ENCODE results near the gene ADAMTSL2. TPM values are rescaled to one million over a fixed set of nuclear protein-coding genes. Genes with fewer than 3 reads are reported as not detected.

The ADAMTSL2 gene
- total RNA-seq, 1 donor from 2014 or later, result 0.65 TPM

DNA sequence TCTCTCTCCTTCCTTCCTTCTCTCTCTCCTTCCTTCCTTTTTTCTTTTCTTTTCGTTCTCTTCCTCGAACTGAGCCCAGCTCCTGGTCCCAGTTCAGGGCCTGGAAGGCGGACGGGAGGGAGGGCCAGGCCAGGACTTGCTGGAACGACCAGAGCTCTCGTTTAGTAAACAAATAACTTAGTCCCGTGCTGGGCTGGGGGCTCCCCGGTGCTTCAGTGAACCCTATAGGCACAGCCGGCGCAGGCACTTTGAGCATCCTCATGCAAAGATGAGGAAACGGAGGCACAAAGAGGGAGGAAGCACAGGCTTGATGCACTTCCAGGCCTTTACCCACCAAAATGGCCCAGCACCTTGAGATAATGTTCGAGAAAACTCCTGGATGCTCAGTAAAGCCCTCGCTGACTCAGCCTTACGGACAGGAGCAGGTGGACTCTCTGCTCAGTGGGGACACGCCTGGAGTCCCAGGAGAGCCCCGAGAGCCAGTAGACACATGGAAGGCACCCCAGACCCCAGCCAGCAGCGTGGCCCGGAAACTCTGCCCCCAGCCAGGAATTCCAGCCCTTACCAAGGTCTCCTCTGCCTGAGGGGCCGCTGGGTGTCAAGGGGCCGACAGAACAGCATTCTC is 55.8 kb downstream of the ADAMTSL2 start:
- Mint-ChIP-seq H3K27me3 (peaks cover 18% of the 10 kb centered on the region), H3K27ac (no peak overlapping the region), H3K4me1 (ENCODE audit: unreplicated experiment) (peaks cover 5% of the 10 kb centered on the region), H3K9me3 (no peaks in the 10 kb centered on the region), H3K4me3 (no peak overlapping the region), H3K36me3 (peaks cover 5% of the 10 kb centered on the region)
- TF ChIP-seq, protein P1, sequence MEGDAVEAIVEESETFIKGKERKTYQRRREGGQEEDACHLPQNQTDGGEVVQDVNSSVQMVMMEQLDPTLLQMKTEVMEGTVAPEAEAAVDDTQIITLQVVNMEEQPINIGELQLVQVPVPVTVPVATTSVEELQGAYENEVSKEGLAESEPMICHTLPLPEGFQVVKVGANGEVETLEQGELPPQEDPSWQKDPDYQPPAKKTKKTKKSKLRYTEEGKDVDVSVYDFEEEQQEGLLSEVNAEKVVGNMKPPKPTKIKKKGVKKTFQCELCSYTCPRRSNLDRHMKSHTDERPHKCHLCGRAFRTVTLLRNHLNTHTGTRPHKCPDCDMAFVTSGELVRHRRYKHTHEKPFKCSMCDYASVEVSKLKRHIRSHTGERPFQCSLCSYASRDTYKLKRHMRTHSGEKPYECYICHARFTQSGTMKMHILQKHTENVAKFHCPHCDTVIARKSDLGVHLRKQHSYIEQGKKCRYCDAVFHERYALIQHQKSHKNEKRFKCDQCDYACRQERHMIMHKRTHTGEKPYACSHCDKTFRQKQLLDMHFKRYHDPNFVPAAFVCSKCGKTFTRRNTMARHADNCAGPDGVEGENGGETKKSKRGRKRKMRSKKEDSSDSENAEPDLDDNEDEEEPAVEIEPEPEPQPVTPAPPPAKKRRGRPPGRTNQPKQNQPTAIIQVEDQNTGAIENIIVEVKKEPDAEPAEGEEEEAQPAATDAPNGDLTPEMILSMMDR (conservative IDR thresholded peaks at IDR 0.05), result no peak
- DNase-seq (ENCODE audit: extremely low spot score, unreplicated experiment), result no peak

DNA sequence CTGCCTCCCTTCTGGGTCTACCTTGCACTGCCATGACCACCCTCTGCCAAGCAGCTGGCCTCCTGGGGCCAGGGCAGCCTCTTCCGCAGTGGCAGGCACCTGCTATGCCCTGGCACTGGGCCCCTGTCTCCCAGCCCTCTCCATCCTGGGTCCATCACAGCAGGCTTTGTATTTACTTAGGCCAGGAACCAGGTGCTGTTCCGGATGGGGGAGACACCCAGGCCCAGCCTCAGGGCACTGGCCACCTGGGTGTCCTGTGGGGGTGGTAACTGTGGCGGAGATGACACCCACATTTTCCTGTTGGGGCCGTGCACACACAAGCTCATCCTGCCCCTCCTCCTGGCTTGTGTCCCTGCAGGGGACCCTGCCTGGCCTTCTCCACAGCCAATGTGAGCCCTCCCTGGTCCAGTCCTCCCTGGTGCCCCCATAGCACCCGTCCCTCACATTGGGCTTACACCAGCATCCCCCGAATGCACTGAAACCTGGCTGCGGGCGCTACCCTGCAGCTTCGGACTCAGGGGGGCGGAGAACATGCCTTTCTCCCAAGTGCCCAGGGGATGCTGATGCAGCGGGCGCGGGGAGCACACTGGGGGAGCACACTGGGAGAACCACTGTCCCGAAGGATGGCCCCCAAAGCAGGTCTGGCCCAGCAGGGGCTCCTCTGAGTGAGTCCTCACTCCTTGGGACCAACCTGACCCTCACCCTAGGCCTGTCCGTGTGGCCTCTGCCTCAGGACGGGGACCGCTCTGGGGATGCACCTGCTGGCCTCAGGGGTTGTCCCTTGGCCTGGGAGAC is 56.8 kb downstream of the ADAMTSL2 start:
- Mint-ChIP-seq H3K4me3 (no peak overlapping the region), H3K4me1 (ENCODE audit: unreplicated experiment) (no peaks in the 10 kb centered on the region), H3K36me3 (peaks cover 5% of the 10 kb centered on the region), H3K9me3 (no peaks in the 10 kb centered on the region), H3K27ac (no peak overlapping the region), H3K27me3 (peaks cover 14% of the 10 kb centered on the region)
- DNase-seq (ENCODE audit: extremely low spot score, unreplicated experiment), result no peak
- TF ChIP-seq, protein P1 (conservative IDR thresholded peaks at IDR 0.05), result no peak

DNA sequence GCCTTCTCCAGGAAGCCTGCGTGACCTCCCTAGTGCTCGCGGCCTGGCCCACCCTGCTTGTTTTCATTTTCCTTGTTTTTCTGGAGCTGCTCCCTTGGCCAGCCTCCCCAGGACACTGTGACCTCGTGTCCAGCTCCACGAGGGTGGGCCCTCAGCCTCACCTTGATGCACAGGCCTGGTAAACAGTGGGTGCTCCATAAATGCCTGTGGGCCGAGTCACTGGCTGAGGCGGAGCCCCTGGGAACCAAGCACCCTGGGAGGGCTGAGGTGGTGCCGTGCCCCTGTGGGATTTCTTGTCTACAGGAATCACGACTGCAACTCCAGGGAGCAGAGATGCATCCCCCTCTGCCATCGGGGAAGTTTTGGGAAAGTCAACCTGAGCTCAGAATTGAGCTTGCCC is 57.5 kb downstream of the ADAMTSL2 start:
- H3K4me3 Mint-ChIP-seq, result no peak overlapping the region
- peaks cover under 1% of the 10 kb centered on the region for H3K9me3 Mint-ChIP-seq
- TF ChIP-seq, protein P1 (conservative IDR thresholded peaks at IDR 0.05), result no peak
- DNase-seq (ENCODE audit: extremely low spot score, unreplicated experiment), result no peak
- H3K4me1 Mint-ChIP-seq (ENCODE audit: unreplicated experiment), result no peaks in the 10 kb centered on the region
- H3K27me3 Mint-ChIP-seq, result peaks cover 14% of the 10 kb centered on the region
- peaks cover 5% of the 10 kb centered on the region for H3K36me3 Mint-ChIP-seq
- no peak overlapping the region for H3K27ac Mint-ChIP-seq

DNA sequence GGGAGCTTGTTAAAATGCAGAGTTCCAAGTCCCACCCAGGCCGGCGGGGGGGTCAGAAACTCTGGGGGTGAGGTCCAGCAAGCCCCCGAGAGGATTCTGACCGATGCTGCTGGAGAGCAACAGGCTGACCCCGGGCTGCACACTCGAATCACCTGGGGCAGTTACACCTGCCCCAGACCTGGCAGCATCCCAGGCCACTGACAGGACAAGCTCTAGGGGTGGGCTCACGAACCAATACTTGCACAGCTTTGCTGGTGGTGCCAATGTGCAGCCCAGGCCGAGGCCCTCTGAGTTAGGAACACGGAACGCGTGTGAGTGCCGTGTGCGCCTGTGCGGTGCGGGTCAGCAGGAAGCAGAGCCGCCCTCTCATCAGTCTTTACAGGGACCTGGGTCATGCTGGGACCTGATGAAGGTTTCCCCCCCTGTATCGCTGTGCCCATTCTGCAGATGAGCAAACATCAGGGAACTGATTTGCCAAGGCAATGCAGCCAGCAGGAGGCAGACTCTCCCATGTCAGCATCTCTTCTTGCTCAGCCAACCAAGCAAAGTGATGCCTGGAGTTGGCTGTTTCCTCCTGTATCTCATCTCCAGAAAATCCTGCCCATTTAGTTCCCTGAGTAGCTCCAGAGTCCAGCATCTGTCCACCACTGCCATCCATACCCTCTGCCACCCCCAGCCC is 58.4 kb downstream of the ADAMTSL2 start:
- Mint-ChIP-seq H3K36me3 (peaks cover 5% of the 10 kb centered on the region), H3K27ac (no peak overlapping the region)
- TF ChIP-seq, protein P1 (conservative IDR thresholded peaks at IDR 0.05), result peak; percentile 22

DNA sequence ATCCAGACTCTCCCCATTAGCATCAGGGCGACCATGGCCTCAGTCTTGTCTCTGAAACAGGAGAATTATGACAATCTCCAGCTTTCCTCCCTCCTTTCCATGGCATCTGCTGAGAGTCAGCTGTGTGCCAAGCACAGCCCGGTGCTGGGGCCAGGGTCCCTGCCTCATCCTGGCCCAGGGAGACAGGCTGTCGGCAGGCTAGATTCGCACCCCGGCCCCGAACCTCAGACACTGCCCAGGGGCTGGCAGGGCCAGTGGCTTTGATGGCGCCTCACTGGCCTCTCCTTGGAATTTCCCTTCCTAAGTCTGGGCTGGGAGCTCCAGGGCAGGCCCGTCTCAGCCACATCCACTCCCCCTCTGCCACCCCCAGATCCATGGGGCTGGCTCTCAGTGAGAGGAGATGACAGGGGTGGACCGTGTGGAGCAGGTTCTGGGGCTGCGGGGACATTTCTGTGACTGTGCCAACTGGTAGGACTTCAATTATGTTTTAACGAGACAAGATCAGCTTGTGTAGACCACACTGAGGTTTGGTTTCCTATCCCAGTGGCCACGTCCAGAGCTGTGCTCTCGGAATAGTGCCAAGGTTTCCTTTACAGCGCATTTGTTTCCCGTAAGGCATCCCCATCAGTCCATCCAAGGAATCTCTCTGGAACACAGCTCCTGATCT is 59.2 kb downstream of the ADAMTSL2 start:
- no peak overlapping the region for H3K27ac Mint-ChIP-seq
- DNase-seq (ENCODE audit: extremely low spot score, unreplicated experiment), result no peak
- TF ChIP-seq, protein P1 (conservative IDR thresholded peaks at IDR 0.05), result no peak
- H3K36me3 Mint-ChIP-seq, result no peaks in the 10 kb centered on the region
- H3K4me3 Mint-ChIP-seq, result no peak overlapping the region
- peaks cover 4% of the 10 kb centered on the region for H3K9me3 Mint-ChIP-seq
- H3K27me3 Mint-ChIP-seq, result peaks cover 9% of the 10 kb centered on the region
- no peaks in the 10 kb centered on the region for H3K4me1 Mint-ChIP-seq (ENCODE audit: unreplicated experiment)

More for the DNA sequence above, 58.4 kb downstream of the ADAMTSL2 start:
- H3K9me3 Mint-ChIP-seq, result peaks cover 4% of the 10 kb centered on the region
- H3K4me3 Mint-ChIP-seq, result no peak overlapping the region
- DNase-seq (ENCODE audit: extremely low spot score, unreplicated experiment), result no peak
- H3K27me3 Mint-ChIP-seq, result peaks cover 14% of the 10 kb centered on the region
- no peaks in the 10 kb centered on the region for H3K4me1 Mint-ChIP-seq (ENCODE audit: unreplicated experiment)
